ENCODE measurements around the gene FAM107A. TPM values are rescaled to one million over a fixed set of nuclear protein-coding genes. Genes with fewer than 3 reads are reported as not detected.

FAM107A gene
- total and polyA plus RNA-seq, 11 donors: 24.6 to 144 (median 47.9) TPM

DNA sequence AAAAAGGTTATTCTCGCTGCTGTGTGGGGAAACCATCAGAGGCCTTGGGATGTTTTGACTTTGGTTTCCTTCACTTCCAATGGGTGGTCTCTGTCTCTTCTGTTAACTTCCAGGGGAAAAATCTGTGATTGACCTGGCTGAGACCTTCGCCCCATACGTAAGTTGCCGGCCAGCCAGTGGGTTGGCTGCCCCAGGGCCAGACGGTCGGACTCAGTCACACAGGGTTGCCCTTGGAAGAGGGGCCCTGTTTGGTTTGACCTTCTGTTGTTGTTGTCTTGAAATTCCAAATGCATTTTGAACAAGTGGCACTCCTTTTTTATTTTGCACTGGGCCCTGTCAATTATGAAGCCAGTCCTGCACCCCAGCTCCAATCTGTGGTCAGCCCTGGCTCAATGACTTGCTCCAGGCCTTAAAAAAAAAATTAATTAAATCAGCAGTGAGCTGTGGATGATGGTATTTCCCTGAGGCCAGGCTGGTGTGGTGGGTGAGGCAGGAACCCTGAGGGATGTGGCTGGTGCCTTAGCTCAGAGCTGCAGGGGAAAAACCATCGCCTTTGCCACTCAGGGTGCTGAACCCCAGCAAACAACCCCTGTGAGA lies 4.5 kb downstream of the FAM107A start:
- H3K9me3 ChIP-seq: peaks cover 0 to 3% (median 0%) of the 10 kb centered on the region in 12 donors
- H3K36me3 ChIP-seq: peaks cover 0 to 9% (median 0%) of the 10 kb centered on the region in 9 donors
- H3K27ac ChIP-seq: peak overlapping the region in 8 of 12 donors; percentile 5 to 91 (median 56)
- no peak for TF ChIP-seq POLR2A (IDR thresholded peaks at IDR 0.05)
- TF ChIP-seq, protein P1, sequence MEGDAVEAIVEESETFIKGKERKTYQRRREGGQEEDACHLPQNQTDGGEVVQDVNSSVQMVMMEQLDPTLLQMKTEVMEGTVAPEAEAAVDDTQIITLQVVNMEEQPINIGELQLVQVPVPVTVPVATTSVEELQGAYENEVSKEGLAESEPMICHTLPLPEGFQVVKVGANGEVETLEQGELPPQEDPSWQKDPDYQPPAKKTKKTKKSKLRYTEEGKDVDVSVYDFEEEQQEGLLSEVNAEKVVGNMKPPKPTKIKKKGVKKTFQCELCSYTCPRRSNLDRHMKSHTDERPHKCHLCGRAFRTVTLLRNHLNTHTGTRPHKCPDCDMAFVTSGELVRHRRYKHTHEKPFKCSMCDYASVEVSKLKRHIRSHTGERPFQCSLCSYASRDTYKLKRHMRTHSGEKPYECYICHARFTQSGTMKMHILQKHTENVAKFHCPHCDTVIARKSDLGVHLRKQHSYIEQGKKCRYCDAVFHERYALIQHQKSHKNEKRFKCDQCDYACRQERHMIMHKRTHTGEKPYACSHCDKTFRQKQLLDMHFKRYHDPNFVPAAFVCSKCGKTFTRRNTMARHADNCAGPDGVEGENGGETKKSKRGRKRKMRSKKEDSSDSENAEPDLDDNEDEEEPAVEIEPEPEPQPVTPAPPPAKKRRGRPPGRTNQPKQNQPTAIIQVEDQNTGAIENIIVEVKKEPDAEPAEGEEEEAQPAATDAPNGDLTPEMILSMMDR (IDR thresholded peaks at IDR 0.05): no peak
- 97 to 100% (median 98%) methylated on average over 7 of the region's 7 CpGs for WGBS, 4 donors
- H3K4me1 ChIP-seq: peaks cover 0 to 64% (median 36%) of the 10 kb centered on the region in 12 donors
- DNase-seq: no peak
- intact Hi-C loops (cut with DNase I): loop anchor here in 1 of 10 donors (1.0 kb wide), 1 partner anchor 57 kb away; no protein-coding TSS in a partner anchor
- no peak for ATAC-seq
- no peaks in the 10 kb centered on the region for H3K27me3 ChIP-seq
- H3K4me3 ChIP-seq: peak overlapping the region in 2 of 12 donors; percentile 59

DNA sequence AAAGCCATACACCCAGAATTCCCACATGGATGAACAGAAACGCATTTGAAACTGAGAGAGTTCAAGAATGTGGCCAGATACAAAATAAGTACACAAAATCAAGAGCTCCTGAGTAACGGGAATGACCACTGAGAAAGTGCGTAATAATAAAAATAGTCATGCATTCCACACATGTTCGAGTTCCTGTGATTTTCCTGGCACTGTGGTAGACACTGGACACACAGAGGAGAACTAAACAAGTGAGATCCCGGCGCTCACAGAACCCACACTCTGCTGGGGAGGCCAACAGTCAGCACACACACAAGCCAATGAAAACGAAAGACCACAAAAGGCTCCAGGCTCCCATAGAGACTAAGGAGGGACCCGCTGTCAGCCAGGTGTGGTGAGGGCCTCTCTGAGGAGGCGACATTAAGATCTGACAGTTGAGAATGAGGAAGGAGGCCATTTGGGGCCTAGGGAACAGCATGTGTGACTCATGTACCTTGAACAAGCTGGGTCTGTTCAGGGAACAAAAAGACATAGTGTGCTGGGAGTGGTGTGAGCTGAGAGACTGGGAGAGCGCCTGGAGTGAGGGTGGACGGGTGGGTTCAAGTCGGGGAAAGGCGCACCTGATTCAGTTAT lies 5.1 kb downstream of the FAM107A start:
- H3K36me3 ChIP-seq: peaks cover 0 to 13% (median 2%) of the 10 kb centered on the region in 9 donors
- peak overlapping the region in 1 of 12 donors; percentile 59 for H3K4me3 ChIP-seq
- intact Hi-C loops (cut with DNase I): loop anchor here in 1 of 10 donors (1.0 kb wide), 1 partner anchor 57 kb away; no protein-coding TSS in a partner anchor
- H3K4me1 ChIP-seq: peaks cover 0 to 58% (median 32%) of the 10 kb centered on the region in 12 donors
- no peak for ATAC-seq
- no peaks in the 10 kb centered on the region for H3K27me3 ChIP-seq
- peak overlapping the region in 2 of 12 donors; percentile 91 for H3K27ac ChIP-seq
- WGBS, 4 donors: 78 to 86% (median 82%) methylated on average over 13 of the region's 13 CpGs
- H3K9me3 ChIP-seq: peaks cover 0 to 3% (median 0%) of the 10 kb centered on the region in 12 donors
- no peak for DNase-seq
- TF ChIP-seq POLR2A (IDR thresholded peaks at IDR 0.05): no peak
- TF ChIP-seq, protein P1 (IDR thresholded peaks at IDR 0.05): no peak

DNA sequence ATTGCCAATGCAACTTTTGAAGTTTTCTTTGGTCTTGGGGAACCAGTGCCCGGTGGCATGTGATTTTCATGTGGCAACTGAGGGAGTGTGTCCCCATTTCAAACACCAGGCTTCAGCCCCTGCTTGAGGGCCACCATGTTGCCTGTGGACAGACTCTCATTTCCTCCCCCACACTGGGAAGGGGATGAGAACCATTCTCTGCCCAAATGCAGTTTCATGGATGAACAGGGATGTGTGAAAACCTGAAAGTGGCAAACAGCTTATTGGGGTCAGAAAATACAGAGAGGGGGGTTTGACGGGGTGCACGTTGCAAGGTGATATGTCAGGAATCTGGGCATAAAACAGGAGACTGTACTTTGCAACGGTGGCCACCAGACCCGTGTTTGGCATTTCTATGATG lies 6.3 kb downstream of the FAM107A start:
- no peak for TF ChIP-seq POLR2A (IDR thresholded peaks at IDR 0.05)
- TF ChIP-seq, protein P1 (IDR thresholded peaks at IDR 0.05): no peak
- Histone ChIP-seq H3K9me3 (peaks cover 0 to 3% (median 0%) of the 10 kb centered on the region in 12 donors), H3K27ac (peak overlapping the region in 1 of 12 donors; percentile 4), H3K4me3 (no peak overlapping the region), H3K36me3 (peaks cover 0 to 26% (median 13%) of the 10 kb centered on the region in 9 donors), H3K27me3 (no peaks in the 10 kb centered on the region), H3K4me1 (peaks cover 0 to 45% (median 23%) of the 10 kb centered on the region in 12 donors)
- intact Hi-C loops (cut with DNase I): loop anchor here in 1 of 10 donors (1.0 kb wide), 1 partner anchor 58 kb away; no protein-coding TSS in a partner anchor
- WGBS, 4 donors: 90 to 95% (median 94%) methylated on average over 5 of the region's 5 CpGs
- ATAC-seq (no peak), DNase-seq (no peak)
